Psoas muscle (tissue), 8 donors: Measurements from ENCODE around the gene EFCC1. TPM values are rescaled to one million over a fixed set of nuclear protein-coding genes. Genes with fewer than 3 reads are reported as not detected.

Experiments used
- ATAC-seq, 4 donors: fragments of 200-7000 bp; cut with Tn5 transposase; one replicate each; pipeline ENCODE4 v1.9.1; 2020; ENCODE audit warnings: moderate library complexity in 3 of 4, mild to moderate bottlenecking in 2 of 4
- DNase-seq, 2 donors: peaks; one replicate each; pipeline ENCODE4 v3.0.0-alpha.2; 2020
- H3K27ac ChIP-seq: fragments of 200-600 bp; one replicate; pipeline ENCODE4 v1.8.0; 2022
- H3K27me3 ChIP-seq, 3 donors: fragments of 200-600 bp in 1 of 3; one replicate each; pipeline versions ENCODE4 v1.6.1 to v1.8.0; 2013 to 2022; ENCODE audit warnings: low read length in 2 of 3, mild to moderate bottlenecking in 2 of 3, moderate library complexity in 1 of 3; ENCODE audit not compliant: insufficient read depth in 3 of 3
- H3K36me3 ChIP-seq, 2 donors: fragments of 200-600 bp in 1 of 2; one replicate each; pipeline versions ENCODE4 v1.6.1 to v1.8.0; 2013 to 2022; ENCODE audit warnings: low read depth in 1 of 2, mild to moderate bottlenecking in 1 of 2, moderate library complexity in 1 of 2; ENCODE audit not compliant: insufficient read depth in 1 of 2
- H3K4me1 ChIP-seq: fragments of 200-600 bp; one replicate; pipeline ENCODE4 v1.8.0; 2022
- H3K4me3 ChIP-seq: fragments of 200-600 bp; one replicate; pipeline ENCODE4 v1.8.0; 2022; ENCODE audit warnings: mild to moderate bottlenecking
- H3K9me3 ChIP-seq: fragments of 200-600 bp; one replicate; pipeline ENCODE4 v1.8.0; 2022
- CTCF ChIP-seq: fragments of 200-600 bp; IDR thresholded peaks from one replicate; pipeline ENCODE4 v1.8.0; 2022; ENCODE audit warnings: antibody characterized with exemption
- WGBS, 3 donors: extraction: QIAGEN DNeasy Blood & Tissue Kit; methylation state at CpG; one replicate each; pipeline versions ENCODE4 v1.1.6 to v1.1.7; 2013; 5-methylcytosine and 5-hydroxymethylcytosine counted together
- intact Hi-C, 2 donors: fragments of 100-400 bp; cut with DNase I; formaldehyde crosslinking; loops; one replicate each; pipeline versions ENCODE4 v1.11.0 to v1.14.2; 2022
- polyA plus RNA-seq, 3 donors: library from polyadenylated mRNA; stranded (reverse); fragments of 200-250 nt; gene quantifications; one replicate each; pipeline ENCODE4 v1.2.3, GENCODE V29; 2013
- total RNA-seq, 4 donors: library from RNA; stranded (reverse); fragmentation: NEBNext Ultra II Directional in 2 of 4; extraction: Animal tissue kit (Norgen Biotek cat#: 25700) in 2 of 4; gene quantifications; one replicate each; pipeline versions ENCODE4 v1.2.1 to v1.2.4, GENCODE V29; 2021 to 2023
- donor health status: healthy with polysubstance abuse.
- donor health status: DM: no; HTN: no; CAD: no; lungs with moderate emphysema.
- donor health status: Bipolar disorder and iron deficiency.
- donor health status: healthy.
- donor health status: DM: yes; HTN: yes; CAD: no.
- donor health status: DM: no; HTN: no; CAD: no.
- donor health status: DM: no; HTN: no; CAD: no.
- donor health status: DM: yes; HTN: yes; CAD: no.

The EFCC1 gene
- total and polyA plus RNA-seq, 7 donors: 0.11 to 1.5 (median 0.48) TPM

- intact Hi-C loops: no loop called here
- H3K27ac ChIP-seq: no peak overlapping the region
- H3K27me3 ChIP-seq: no peaks in the 10 kb centered on the region
- DNase-seq (no peak), ATAC-seq (no peak)
- no peak overlapping the region for H3K4me3 ChIP-seq
- no peaks in the 10 kb centered on the region for H3K36me3 ChIP-seq
- H3K4me1 ChIP-seq: peaks cover 7% of the 10 kb centered on the region
- no peak for TF ChIP-seq CTCF
- WGBS, 3 donors: 95 to 96% (median 96%) methylated on average over 4 of the region's 4 CpGs
- peaks cover 3% of the 10 kb centered on the region for H3K9me3 ChIP-seq
Measured at GRCh38 chr3:129030611-129031010, 29.5 kb downstream of the EFCC1 start.

- intact Hi-C loops: no loop called here
- no peak for ATAC-seq
- no peak for TF ChIP-seq CTCF
Measured at GRCh38 chr3:129031476-129032215, 30.5 kb downstream of the EFCC1 start.

GRCh38 chr3:129032716-129033115, 31.6 kb downstream of the EFCC1 start:
- intact Hi-C loops: no loop called here
- no peak overlapping the region for H3K4me3 ChIP-seq
- ATAC-seq (no peak), DNase-seq (no peak)
- H3K4me1 ChIP-seq: no peaks in the 10 kb centered on the region
- no peak overlapping the region for H3K27ac ChIP-seq
- H3K27me3 ChIP-seq: no peaks in the 10 kb centered on the region
- WGBS, 3 donors: 71 to 80% (median 74%) methylated on average over 13 to 14 of the region's 14 CpGs
- no peaks in the 10 kb centered on the region for H3K36me3 ChIP-seq
- no peak for TF ChIP-seq CTCF
- peaks cover 3% of the 10 kb centered on the region for H3K9me3 ChIP-seq

More at GRCh38 chr3:129031476-129032215, 30.5 kb downstream of the EFCC1 start:
- Histone ChIP-seq H3K4me3 (no peak overlapping the region), H3K4me1 (peaks cover under 1% of the 10 kb centered on the region), H3K9me3 (peaks cover 3% of the 10 kb centered on the region), H3K27me3 (no peaks in the 10 kb centered on the region), H3K27ac (no peak overlapping the region), H3K36me3 (no peaks in the 10 kb centered on the region)
- 74 to 79% (median 77%) methylated on average over 10 of the region's 10 CpGs for WGBS, 3 donors
- DNase-seq: no peak

- Histone ChIP-seq H3K4me1 (no peaks in the 10 kb centered on the region), H3K9me3 (peaks cover 3% of the 10 kb centered on the region), H3K27me3 (no peaks in the 10 kb centered on the region), H3K36me3 (no peaks in the 10 kb centered on the region), H3K27ac (no peak overlapping the region), H3K4me3 (no peak overlapping the region)
- intact Hi-C loops: no loop called here
- TF ChIP-seq CTCF: no peak
- 86 to 89% (median 87%) methylated on average over 7 of the region's 7 CpGs for WGBS, 3 donors
- no peak for DNase-seq
- ATAC-seq: no peak
Measured at GRCh38 chr3:129033151-129033550, 32.0 kb downstream of the EFCC1 start.
